ENCODE data around the gene LARP4B.
A peak's percentile ranks its signal among the peaks of the same experiment; 100 is the strongest.

The LARP4B gene

GRCh38 chr10:931326-932318 is at the start of gene LARP4B:
TSS of gene LARP4B (minus strand) at chr10:931705. CDS start at chr10:885721, 45,984 bp downstream.
- Histone ChIP-seq H3K36me3 (ENCODE audit: insufficient read depth, low read length) (no peaks in the 10 kb centered on the region), H3K27ac (peak within 1 kb of the TSS; percentile 60; the same call in 1 of the 2 replicates), H3K9ac (ENCODE audit: insufficient read length) (peak within 1 kb of the TSS; percentile 82), H3K9me3 (ENCODE audit: low read depth, low read length) (no peaks in the 10 kb centered on the region), H3K4me3 (peak within 1 kb of the TSS; percentile 82)
- peak; percentile 32 for DNase-seq (ENCODE audit: low read depth, low spot score)
- TF ChIP-seq POLR2AphosphoS5 (IDR thresholded peaks at IDR 0.05; ENCODE audit: borderline replicate concordance, low read depth, low read length) (peak; percentile 50; the same call in 1 of the 2 replicates), EZH2 (IDR thresholded peaks at IDR 0.05) (no peak), FOXP2 (optimal IDR thresholded peaks at IDR 0.05; ENCODE audit: control extremely low read depth, extremely low read length, insufficient read depth) (peak; percentile 26)

- H3K9me3 ChIP-seq (ENCODE audit: low read depth, low read length), result no peaks in the 10 kb centered on the region
- no peak for TF ChIP-seq EZH2 (IDR thresholded peaks at IDR 0.05)
- no peak for TF ChIP-seq POLR2AphosphoS5 (IDR thresholded peaks at IDR 0.05; ENCODE audit: borderline replicate concordance, low read depth, low read length)
- no peak for TF ChIP-seq FOXP2 (optimal IDR thresholded peaks at IDR 0.05; ENCODE audit: control extremely low read depth, extremely low read length, insufficient read depth)
Measured at GRCh38 chr10:980468-981093, 49.1 kb upstream of the LARP4B start.

GRCh38 chr10:978826-979421 is 47.4 kb upstream of the LARP4B start:
- H3K4me3 ChIP-seq, result no peak overlapping the region
- no peak overlapping the region for H3K27ac ChIP-seq
- DNase-seq (ENCODE audit: low read depth, low spot score), result no peak
- TF ChIP-seq EZH2 (IDR thresholded peaks at IDR 0.05), result no peak
- TF ChIP-seq FOXP2 (optimal IDR thresholded peaks at IDR 0.05; ENCODE audit: control extremely low read depth, extremely low read length, insufficient read depth), result no peak
- TF ChIP-seq POLR2AphosphoS5 (IDR thresholded peaks at IDR 0.05; ENCODE audit: borderline replicate concordance, low read depth, low read length), result no peak
- H3K9ac ChIP-seq (ENCODE audit: insufficient read length), result no peak overlapping the region
- no peaks in the 10 kb centered on the region for H3K9me3 ChIP-seq (ENCODE audit: low read depth, low read length)
- no peaks in the 10 kb centered on the region for H3K36me3 ChIP-seq (ENCODE audit: insufficient read depth, low read length)

More at GRCh38 chr10:980468-981093, 49.1 kb upstream of the LARP4B start:
- Histone ChIP-seq H3K27ac (no peak overlapping the region), H3K4me3 (no peak overlapping the region), H3K36me3 (ENCODE audit: insufficient read depth, low read length) (no peaks in the 10 kb centered on the region), H3K9ac (ENCODE audit: insufficient read length) (no peak overlapping the region)
- no peak for DNase-seq (ENCODE audit: low read depth, low spot score)

DNA sequence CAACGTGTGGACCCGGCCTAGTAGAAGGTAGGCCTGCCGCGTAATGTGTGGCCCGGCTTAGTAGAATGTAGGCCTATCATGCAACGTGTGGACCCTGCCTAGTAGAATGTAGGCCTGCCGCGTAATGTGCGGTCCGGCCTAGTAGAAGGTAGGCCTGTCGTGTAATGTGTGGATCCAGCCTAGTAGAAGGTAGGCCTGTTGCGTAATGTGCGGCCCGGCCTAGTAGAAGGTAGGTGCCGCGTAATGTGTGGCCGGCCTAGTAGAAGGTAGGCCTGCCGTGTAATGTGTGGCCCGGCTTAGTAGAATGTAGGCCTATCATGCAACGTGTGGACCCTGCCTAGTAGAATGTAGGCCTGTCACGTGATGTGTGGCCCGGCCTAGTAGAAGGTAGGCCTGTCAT is 44.8 kb upstream of the LARP4B start:
- DNase-seq (ENCODE audit: low read depth, low spot score), result no peak
- Histone ChIP-seq H3K27ac (no peak overlapping the region), H3K9me3 (ENCODE audit: low read depth, low read length) (no peaks in the 10 kb centered on the region), H3K36me3 (ENCODE audit: insufficient read depth, low read length) (no peaks in the 10 kb centered on the region), H3K4me3 (no peak overlapping the region), H3K9ac (ENCODE audit: insufficient read length) (no peak overlapping the region)
- TF ChIP-seq FOXP2 (optimal IDR thresholded peaks at IDR 0.05; ENCODE audit: control extremely low read depth, extremely low read length, insufficient read depth) (no peak), POLR2AphosphoS5 (IDR thresholded peaks at IDR 0.05; ENCODE audit: borderline replicate concordance, low read depth, low read length) (no peak), EZH2 (IDR thresholded peaks at IDR 0.05) (no peak)

DNA sequence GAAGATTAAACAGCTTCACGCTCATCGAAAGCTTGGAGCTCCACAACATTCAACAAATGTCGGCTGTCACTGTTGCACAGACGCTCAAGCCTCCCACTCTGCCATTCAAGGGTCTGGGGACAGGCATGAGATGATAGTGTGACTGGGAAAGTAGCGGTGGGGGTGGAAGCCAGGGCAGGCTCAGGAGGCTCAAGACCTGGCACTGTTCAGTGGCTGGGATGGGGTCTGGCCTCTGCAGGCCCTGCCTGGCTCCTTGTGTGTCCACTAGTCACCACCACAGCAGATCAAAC is 43.2 kb upstream of the LARP4B start:
- TF ChIP-seq EZH2 (IDR thresholded peaks at IDR 0.05), result no peak
- TF ChIP-seq POLR2AphosphoS5 (IDR thresholded peaks at IDR 0.05; ENCODE audit: borderline replicate concordance, low read depth, low read length), result no peak
- no peak for TF ChIP-seq FOXP2 (optimal IDR thresholded peaks at IDR 0.05; ENCODE audit: control extremely low read depth, extremely low read length, insufficient read depth)
- H3K4me3 ChIP-seq, result no peak overlapping the region
- H3K27ac ChIP-seq, result no peak overlapping the region
- no peak overlapping the region for H3K9ac ChIP-seq (ENCODE audit: insufficient read length)
- no peak for DNase-seq (ENCODE audit: low read depth, low spot score)
- H3K36me3 ChIP-seq (ENCODE audit: insufficient read depth, low read length), result no peaks in the 10 kb centered on the region
- H3K9me3 ChIP-seq (ENCODE audit: low read depth, low read length), result no peaks in the 10 kb centered on the region

DNA sequence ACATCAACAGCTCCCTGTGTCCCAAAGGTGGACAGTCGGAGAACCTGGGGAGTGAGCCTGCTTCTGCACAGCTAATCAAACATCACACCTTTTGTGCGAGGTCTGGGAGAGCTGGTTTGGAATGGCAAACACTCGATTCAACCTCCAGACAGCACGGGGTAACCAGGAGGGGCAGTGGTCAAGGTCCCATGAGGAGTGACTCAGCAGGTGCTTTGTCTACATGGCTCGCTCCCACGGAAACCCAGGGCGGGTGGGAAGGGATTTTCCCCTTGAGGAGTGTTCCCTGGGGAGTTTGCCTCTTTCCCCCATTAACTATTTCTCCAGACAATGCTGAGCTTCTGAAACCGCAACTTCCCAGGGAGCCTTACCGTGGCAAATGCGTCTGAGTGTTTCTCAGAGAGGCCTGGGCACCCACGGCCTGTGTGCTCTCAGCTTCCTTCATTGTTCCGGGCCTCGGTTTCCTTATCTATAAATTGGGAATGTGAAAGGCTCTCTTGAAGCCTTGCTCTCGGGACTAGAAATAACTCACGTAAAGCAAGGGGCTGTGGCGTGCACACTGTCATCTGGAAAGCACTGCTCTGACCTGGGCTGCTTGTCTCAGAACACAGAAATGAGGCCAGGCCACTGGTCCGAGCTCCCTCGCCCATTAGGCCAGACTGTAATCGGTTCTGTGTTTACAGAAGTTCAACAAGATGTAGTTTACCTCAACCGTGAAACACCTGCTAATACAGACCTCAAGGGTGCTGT is 42.7 kb upstream of the LARP4B start:
- no peak overlapping the region for H3K4me3 ChIP-seq
- TF ChIP-seq FOXP2 (optimal IDR thresholded peaks at IDR 0.05; ENCODE audit: control extremely low read depth, extremely low read length, insufficient read depth) (no peak), EZH2 (IDR thresholded peaks at IDR 0.05) (no peak), POLR2AphosphoS5 (IDR thresholded peaks at IDR 0.05; ENCODE audit: borderline replicate concordance, low read depth, low read length) (no peak)
- no peak overlapping the region for H3K9ac ChIP-seq (ENCODE audit: insufficient read length)
- DNase-seq (ENCODE audit: low read depth, low spot score), result peak; percentile 5
- no peaks in the 10 kb centered on the region for H3K9me3 ChIP-seq (ENCODE audit: low read depth, low read length)
- H3K27ac ChIP-seq, result no peak overlapping the region
- no peaks in the 10 kb centered on the region for H3K36me3 ChIP-seq (ENCODE audit: insufficient read depth, low read length)

GRCh38 chr10:972763-973162 is 41.3 kb upstream of the LARP4B start:
- H3K36me3 ChIP-seq (ENCODE audit: insufficient read depth, low read length), result no peaks in the 10 kb centered on the region
- no peak overlapping the region for H3K27ac ChIP-seq
- no peak for TF ChIP-seq EZH2 (IDR thresholded peaks at IDR 0.05)
- no peak for TF ChIP-seq FOXP2 (optimal IDR thresholded peaks at IDR 0.05; ENCODE audit: control extremely low read depth, extremely low read length, insufficient read depth)
- TF ChIP-seq POLR2AphosphoS5 (IDR thresholded peaks at IDR 0.05; ENCODE audit: borderline replicate concordance, low read depth, low read length), result no peak
- no peaks in the 10 kb centered on the region for H3K9me3 ChIP-seq (ENCODE audit: low read depth, low read length)
- no peak for DNase-seq (ENCODE audit: low read depth, low spot score)
- no peak overlapping the region for H3K9ac ChIP-seq (ENCODE audit: insufficient read length)
- no peak overlapping the region for H3K4me3 ChIP-seq
